Measurements from ENCODE around the gene TCHP.

Gene TCHP

GRCh38 chr12:109946505-109946904 is 46.4 kb downstream of the TCHP start:
- Histone ChIP-seq H3K4me1 (ENCODE audit: insufficient read depth, low read length) (no peaks in the 10 kb centered on the region), H3K27me3 (ENCODE audit: insufficient read depth, low read length, poor library complexity) (no peaks in the 10 kb centered on the region), H4K20me1 (ENCODE audit: insufficient read depth, low read length) (no peaks in the 10 kb centered on the region), H3K9ac (ENCODE audit: low read depth, low read length) (no peak overlapping the region), H3K27ac (ENCODE audit: low read length) (no peak overlapping the region), H2AFZ (ENCODE audit: low read depth, low read length) (no peak overlapping the region), H3K9me3 (ENCODE audit: insufficient read depth, low read length, severe bottlenecking) (no peaks in the 10 kb centered on the region), H3K4me3 (ENCODE audit: low read depth in 1 of 2, low read length in 2 of 2) (no peak overlapping the region), H3K79me2 (ENCODE audit: insufficient read depth, low read length) (no peaks in the 10 kb centered on the region), H3K4me2 (ENCODE audit: insufficient read depth, low read length) (no peak overlapping the region), H3K36me3 (ENCODE audit: insufficient read depth, low read length) (peaks cover 62% of the 10 kb centered on the region)
- TF ChIP-seq EZH2 (IDR thresholded peaks at IDR 0.05; ENCODE audit: borderline replicate concordance, low read depth, low read length, severe bottlenecking) (no peak), CTCF (IDR thresholded peaks at IDR 0.05; ENCODE audit: borderline replicate concordance, extremely low read depth, low read length, poor library complexity, severe bottlenecking) (no peak)
- no peak for ATAC-seq (ENCODE audit: insufficient read depth, low read depth)
- no peak for DNase-seq

DNA sequence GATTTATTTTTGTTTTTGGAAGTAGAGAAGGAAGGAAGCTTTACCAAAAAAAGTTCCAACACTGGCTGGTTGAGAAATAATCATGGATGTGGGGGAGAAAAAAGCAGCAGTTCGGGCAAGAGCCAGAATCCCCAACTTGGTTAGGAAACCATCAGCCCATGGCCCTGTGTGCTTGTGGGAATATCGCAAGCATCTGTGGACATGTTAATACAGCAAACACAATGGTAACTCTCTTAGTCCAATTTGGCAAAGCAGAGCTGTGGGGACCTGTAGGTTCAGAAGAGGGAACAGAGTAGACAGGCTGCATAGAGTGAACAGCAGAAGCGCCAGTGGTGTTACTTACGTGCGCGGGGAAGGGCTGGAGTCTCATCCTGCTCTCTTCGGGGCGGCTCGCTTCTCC is 46.8 kb downstream of the TCHP start:
- Histone ChIP-seq H3K4me2 (ENCODE audit: insufficient read depth, low read length) (no peak overlapping the region), H3K9me3 (ENCODE audit: insufficient read depth, low read length, severe bottlenecking) (no peaks in the 10 kb centered on the region), H3K27ac (ENCODE audit: low read length) (no peak overlapping the region), H3K9ac (ENCODE audit: low read depth, low read length) (no peak overlapping the region), H3K4me1 (ENCODE audit: insufficient read depth, low read length) (no peaks in the 10 kb centered on the region), H3K79me2 (ENCODE audit: insufficient read depth, low read length) (no peaks in the 10 kb centered on the region), H3K36me3 (ENCODE audit: insufficient read depth, low read length) (peaks cover 66% of the 10 kb centered on the region), H3K4me3 (ENCODE audit: low read depth in 1 of 2, low read length in 2 of 2) (no peak overlapping the region), H2AFZ (ENCODE audit: low read depth, low read length) (no peak overlapping the region), H3K27me3 (ENCODE audit: insufficient read depth, low read length, poor library complexity) (no peaks in the 10 kb centered on the region), H4K20me1 (ENCODE audit: insufficient read depth, low read length) (no peaks in the 10 kb centered on the region)
- ATAC-seq (ENCODE audit: insufficient read depth, low read depth) = no peak
- DNase-seq = no peak
- TF ChIP-seq CTCF (IDR thresholded peaks at IDR 0.05; ENCODE audit: borderline replicate concordance, extremely low read depth, low read length, poor library complexity, severe bottlenecking) (no peak), EZH2 (IDR thresholded peaks at IDR 0.05; ENCODE audit: borderline replicate concordance, low read depth, low read length, severe bottlenecking) (no peak)

- no peak for DNase-seq
- H3K9me3 ChIP-seq (ENCODE audit: insufficient read depth, low read length, severe bottlenecking) = no peaks in the 10 kb centered on the region
- H3K4me1 ChIP-seq (ENCODE audit: insufficient read depth, low read length) = no peaks in the 10 kb centered on the region
- no peaks in the 10 kb centered on the region for H4K20me1 ChIP-seq (ENCODE audit: insufficient read depth, low read length)
- H2AFZ ChIP-seq (ENCODE audit: low read depth, low read length) = no peak overlapping the region
- ATAC-seq (ENCODE audit: insufficient read depth, low read depth) = no peak
- no peaks in the 10 kb centered on the region for H3K27me3 ChIP-seq (ENCODE audit: insufficient read depth, low read length, poor library complexity)
- no peak overlapping the region for H3K4me2 ChIP-seq (ENCODE audit: insufficient read depth, low read length)
- peaks cover 72% of the 10 kb centered on the region for H3K36me3 ChIP-seq (ENCODE audit: insufficient read depth, low read length)
- H3K27ac ChIP-seq (ENCODE audit: low read length) = no peak overlapping the region
- TF ChIP-seq EZH2 (IDR thresholded peaks at IDR 0.05; ENCODE audit: borderline replicate concordance, low read depth, low read length, severe bottlenecking) = no peak
- no peak for TF ChIP-seq CTCF (IDR thresholded peaks at IDR 0.05; ENCODE audit: borderline replicate concordance, extremely low read depth, low read length, poor library complexity, severe bottlenecking)
- no peaks in the 10 kb centered on the region for H3K79me2 ChIP-seq (ENCODE audit: insufficient read depth, low read length)
- no peak overlapping the region for H3K4me3 ChIP-seq (ENCODE audit: low read depth in 1 of 2, low read length in 2 of 2)
- H3K9ac ChIP-seq (ENCODE audit: low read depth, low read length) = no peak overlapping the region
Observed at GRCh38 chr12:109947521-109947920, 47.4 kb downstream of the TCHP start.

DNA sequence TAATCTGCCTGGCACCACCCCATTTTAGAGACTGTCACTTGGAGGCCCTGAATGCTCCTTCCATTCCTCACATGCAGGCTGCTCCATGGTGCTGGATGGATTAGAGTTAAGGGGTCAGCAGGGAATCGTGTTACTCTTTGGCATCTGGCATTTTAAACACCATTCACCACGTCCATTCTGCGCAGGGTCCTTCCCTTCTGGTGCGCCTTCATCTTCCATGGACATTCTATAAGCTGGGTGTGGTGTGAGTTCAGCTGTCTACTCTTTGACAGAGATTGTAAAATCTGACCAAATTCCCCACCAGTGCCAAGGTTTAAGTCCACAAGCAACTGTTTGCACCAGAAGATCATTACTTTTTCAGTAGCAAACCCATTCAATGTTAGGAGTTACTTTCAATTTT is 48.3 kb downstream of the TCHP start:
- H2AFZ ChIP-seq (ENCODE audit: low read depth, low read length) = no peak overlapping the region
- H3K4me2 ChIP-seq (ENCODE audit: insufficient read depth, low read length) = no peak overlapping the region
- no peaks in the 10 kb centered on the region for H3K9me3 ChIP-seq (ENCODE audit: insufficient read depth, low read length, severe bottlenecking)
- TF ChIP-seq EZH2 (IDR thresholded peaks at IDR 0.05; ENCODE audit: borderline replicate concordance, low read depth, low read length, severe bottlenecking) = no peak
- no peak for TF ChIP-seq CTCF (IDR thresholded peaks at IDR 0.05; ENCODE audit: borderline replicate concordance, extremely low read depth, low read length, poor library complexity, severe bottlenecking)
- H3K79me2 ChIP-seq (ENCODE audit: insufficient read depth, low read length) = no peaks in the 10 kb centered on the region
- no peak overlapping the region for H3K9ac ChIP-seq (ENCODE audit: low read depth, low read length)
- peaks cover 81% of the 10 kb centered on the region for H3K36me3 ChIP-seq (ENCODE audit: insufficient read depth, low read length)
- DNase-seq = no peak
- no peaks in the 10 kb centered on the region for H4K20me1 ChIP-seq (ENCODE audit: insufficient read depth, low read length)
- ATAC-seq (ENCODE audit: insufficient read depth, low read depth) = no peak
- H3K27me3 ChIP-seq (ENCODE audit: insufficient read depth, low read length, poor library complexity) = no peaks in the 10 kb centered on the region
- no peak overlapping the region for H3K4me3 ChIP-seq (ENCODE audit: low read depth in 1 of 2, low read length in 2 of 2)
- H3K4me1 ChIP-seq (ENCODE audit: insufficient read depth, low read length) = no peaks in the 10 kb centered on the region
- no peak overlapping the region for H3K27ac ChIP-seq (ENCODE audit: low read length)
